Activated CD4-positive, alpha-beta T cell treated with anti-CD3 and anti-CD28 coated beads, Interleukin-2, amount 10 ng/mL, durations not matched to agents 7 days and 5 days (primary cell): Measurements from ENCODE around the gene COMMD3. TPM values are rescaled to one million over a fixed set of nuclear protein-coding genes. Genes with fewer than 3 reads are reported as not detected.
A peak's percentile ranks its signal among the peaks of the same experiment; 100 is the strongest.
"Not testable (repeated sequence)": the region's sequence is repeated elsewhere in the genome, so short reads cannot be mapped to it uniquely, and the experiment has no call there.

Experiments used
- CTCF ChIA-PET: fragments of 350-600 bp; sonication (Branson Sonifier 250); formaldehyde crosslinking; loops from one replicate; lab custom pipeline; 2021; ENCODE audit warnings: antibody characterized with exemption; lab: Charles Lee
- POLR2A ChIA-PET: fragments of 350-600 bp; sonication (Branson Sonifier 250); formaldehyde crosslinking; loops from one replicate; lab custom pipeline; 2021; ENCODE audit warnings: antibody characterized with exemption; lab: Charles Lee
- DNase-seq: peaks from one replicate; pipeline ENCODE4 v3.0.0-alpha.2; 2020
- H3K27ac Mint-ChIP-seq: one replicate; pipeline ENCODE4 v1.8.0; 2021; ENCODE audit warnings: mild to moderate bottlenecking, moderate library complexity, mixed read lengths
- H3K27me3 Mint-ChIP-seq: one replicate; pipeline ENCODE4 v1.8.0; 2021; ENCODE audit warnings: mixed read lengths
- H3K36me3 Mint-ChIP-seq: one replicate; pipeline ENCODE4 v1.8.0; 2021; ENCODE audit warnings: low read depth, mixed read lengths
- H3K4me1 Mint-ChIP-seq: one replicate; pipeline ENCODE4 v1.8.0; 2021; ENCODE audit warnings: mixed read lengths
- H3K4me3 Mint-ChIP-seq: one replicate; pipeline ENCODE4 v1.8.0; 2021; ENCODE audit warnings: mild to moderate bottlenecking, moderate library complexity, mixed read lengths
- H3K9me3 Mint-ChIP-seq: one replicate; pipeline ENCODE4 v1.8.0; 2021; ENCODE audit warnings: mixed read lengths
- total RNA-seq, 2 experiments: library from RNA; stranded (reverse); gene quantifications; one replicate each; pipeline ENCODE4 v1.2.3, GENCODE V29; 2021

Gene COMMD3
- total RNA-seq, 2 experiments from 2014 or later: 58.9 to 68.8 TPM

DNA sequence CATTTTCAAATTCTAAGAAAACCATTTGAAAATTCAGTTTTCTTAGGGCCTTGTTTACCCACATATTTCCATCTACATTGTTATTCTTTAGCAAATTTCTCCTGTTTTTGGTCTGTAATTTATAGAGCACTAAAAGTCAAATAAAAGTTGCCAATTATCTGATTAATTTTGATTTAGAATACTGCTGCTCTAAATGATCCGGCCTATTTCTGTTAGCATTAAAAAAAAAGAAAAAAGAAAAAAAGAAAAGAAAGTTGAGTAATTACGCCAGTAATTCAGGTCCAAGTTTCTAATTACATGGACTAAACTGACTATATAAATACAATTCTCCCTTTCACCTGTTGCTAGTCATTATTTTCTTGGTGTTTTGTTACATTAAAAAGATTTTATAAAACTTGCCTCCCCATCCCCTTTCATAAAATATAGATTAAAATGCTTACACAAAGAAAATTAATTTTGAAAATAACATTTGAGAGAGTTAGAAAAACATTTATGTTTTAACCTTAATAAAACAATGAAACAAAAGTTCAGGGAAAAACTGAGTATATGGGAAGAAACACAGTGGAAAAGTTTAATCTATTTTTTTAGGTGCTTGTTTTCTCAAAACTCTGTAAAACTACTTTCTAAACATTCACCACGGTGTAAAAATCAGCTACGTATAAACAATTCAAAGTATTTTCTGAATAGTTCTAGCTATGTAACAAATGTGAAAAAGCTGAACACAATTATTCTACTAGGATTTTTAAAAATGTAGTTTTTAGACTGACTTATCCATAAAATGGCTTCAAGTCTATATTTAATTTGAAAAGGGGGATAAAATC lies 6.8 kb upstream of the COMMD3 start:
- no peak overlapping the region for H3K27ac Mint-ChIP-seq
- no peaks in the 10 kb centered on the region for H3K9me3 Mint-ChIP-seq
- H3K27me3 Mint-ChIP-seq: no peaks in the 10 kb centered on the region
- no peaks in the 10 kb centered on the region for H3K36me3 Mint-ChIP-seq
- no peak for DNase-seq
- peaks cover 7% of the 10 kb centered on the region for H3K4me1 Mint-ChIP-seq
- CTCF ChIA-PET: no interaction called here
- POLR2A ChIA-PET: no interaction called here
- no peak overlapping the region for H3K4me3 Mint-ChIP-seq

DNA sequence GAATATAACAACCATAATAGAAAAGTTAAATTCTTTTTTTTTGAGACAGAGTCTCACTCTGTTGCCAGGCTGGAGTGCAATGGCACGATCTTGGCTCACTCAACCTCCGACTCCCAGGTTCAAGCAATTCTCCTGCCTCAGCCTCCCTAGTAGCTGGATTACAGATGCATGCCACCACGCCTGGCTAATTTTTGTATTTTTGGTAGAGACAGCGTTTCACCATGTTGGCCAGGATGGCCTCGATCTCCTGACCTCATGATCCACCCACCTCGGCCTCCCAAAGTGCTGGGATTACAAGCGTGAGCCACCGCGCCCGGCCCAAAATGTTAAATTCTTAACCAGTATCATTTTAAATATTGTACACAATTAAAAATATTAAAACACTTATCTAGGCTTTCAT lies 6.2 kb upstream of the COMMD3 start:
- H3K36me3 Mint-ChIP-seq, H3K4me3 Mint-ChIP-seq, H3K27me3 Mint-ChIP-seq, CTCF ChIA-PET, POLR2A ChIA-PET, DNase-seq, H3K9me3 Mint-ChIP-seq: not testable (repeated sequence)
- Mint-ChIP-seq H3K4me1 (peaks cover 11% of the 10 kb centered on the region), H3K27ac (peak overlapping the region; percentile 36)

DNA sequence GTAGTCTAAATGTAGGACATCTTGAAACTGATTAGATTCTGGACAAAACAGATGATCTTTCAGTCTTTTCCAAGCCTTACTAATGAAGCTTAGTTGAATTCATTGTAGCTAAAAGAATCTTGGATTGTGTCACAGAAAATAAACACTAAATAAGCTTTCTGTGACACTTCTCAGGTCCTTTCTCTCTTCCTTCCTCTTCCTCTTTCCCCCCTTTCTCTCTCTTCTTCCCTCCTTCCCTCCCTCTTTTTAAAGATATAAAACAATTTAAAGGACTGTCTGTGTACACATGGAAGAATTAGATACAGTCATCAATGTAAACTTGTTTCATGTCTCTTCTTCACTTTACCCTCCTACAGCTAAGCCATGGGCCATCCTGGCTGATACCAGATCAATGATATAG lies 5.3 kb upstream of the COMMD3 start:
- H3K36me3 Mint-ChIP-seq: no peaks in the 10 kb centered on the region
- H3K9me3 Mint-ChIP-seq: no peaks in the 10 kb centered on the region
- H3K4me1 Mint-ChIP-seq: peaks cover 18% of the 10 kb centered on the region
- no peak overlapping the region for H3K27ac Mint-ChIP-seq
- CTCF ChIA-PET: no interaction called here
- DNase-seq: no peak
- H3K27me3 Mint-ChIP-seq: peaks cover 3% of the 10 kb centered on the region
- POLR2A ChIA-PET: no interaction called here
- H3K4me3 Mint-ChIP-seq: no peak overlapping the region

DNA sequence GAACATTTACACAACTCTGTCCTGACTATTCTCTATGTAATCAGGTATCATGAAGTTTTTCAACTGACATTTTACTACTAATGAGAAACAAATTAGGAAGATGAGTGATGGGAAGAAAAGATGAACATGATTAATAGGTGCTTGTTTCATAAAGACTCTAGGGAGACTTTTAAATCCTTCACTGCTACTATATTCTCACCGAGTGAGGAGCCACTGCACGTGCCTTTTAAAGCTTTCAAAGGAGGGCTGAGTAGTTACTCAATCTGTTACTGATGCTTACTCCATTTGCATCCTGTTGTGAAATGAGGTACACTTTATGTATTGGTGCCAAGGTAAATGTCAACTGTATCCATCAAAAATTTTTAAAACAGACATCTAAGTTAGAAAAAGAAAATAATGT lies 1.3 kb upstream of the COMMD3 start:
- Mint-ChIP-seq H3K4me3 (peak overlapping the region; percentile 93), H3K9me3 (no peaks in the 10 kb centered on the region), H3K27ac (peak overlapping the region; percentile 98), H3K27me3 (peaks cover 6% of the 10 kb centered on the region), H3K36me3 (peaks cover 8% of the 10 kb centered on the region), H3K4me1 (peaks cover 39% of the 10 kb centered on the region)
- ChIA-PET POLR2A (no interaction called here), CTCF (no interaction called here)
- DNase-seq: no peak

DNA sequence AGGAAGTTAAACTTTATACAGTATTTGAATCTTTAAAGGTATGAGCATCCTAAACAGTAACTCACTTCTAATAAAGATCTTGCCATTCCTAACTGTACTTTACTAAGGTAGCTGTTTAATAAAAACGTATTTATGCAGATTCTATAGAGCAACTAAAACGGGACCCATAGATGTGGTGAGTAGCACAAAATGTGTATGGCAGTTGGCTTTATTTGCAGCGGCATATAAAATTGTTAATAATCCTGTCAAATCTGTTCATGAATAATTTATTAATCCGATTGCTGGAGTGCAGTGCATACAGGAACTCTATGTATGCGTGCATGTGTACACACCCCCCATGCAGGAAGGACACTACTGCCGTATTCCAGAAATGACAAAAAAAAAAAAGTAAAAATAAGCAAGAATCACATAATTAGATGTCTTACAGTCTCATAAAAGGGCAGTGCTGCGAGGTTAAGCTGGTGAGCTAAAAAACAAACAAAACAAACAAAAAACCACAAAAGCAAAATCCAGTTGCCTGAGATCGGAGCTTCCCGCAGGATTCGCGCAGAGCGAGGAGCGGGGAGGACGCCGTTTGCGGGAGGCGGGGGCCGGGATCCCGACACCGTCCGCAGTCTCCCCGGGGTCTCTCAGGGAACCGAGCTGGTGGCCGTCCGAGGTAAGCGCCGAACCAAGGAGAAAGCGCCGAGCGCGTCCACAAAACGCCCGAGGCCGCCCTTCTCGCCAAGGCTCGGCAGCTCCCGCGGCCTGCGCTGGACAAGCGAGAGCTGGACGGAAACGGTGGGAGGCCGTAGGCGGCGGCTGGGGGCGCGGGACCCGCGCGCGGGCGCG lies 518 bp upstream of the COMMD3 start:
- peak overlapping the region; percentile 98 for H3K27ac Mint-ChIP-seq
- no peak for DNase-seq
- ChIA-PET CTCF (interaction anchor here (0.9 to 1.2 kb wide), 5 partner anchors 10 to 306 kb away, joined by 3 to 5 read pairs (median 3); no protein-coding TSS in a partner anchor), POLR2A (interaction anchor here (0.6 to 1.1 kb wide), 4 partner anchors 63 to 1129 kb away, joined by 3 to 6 read pairs (median 4); no protein-coding TSS in a partner anchor)
- peaks cover 10% of the 10 kb centered on the region for H3K27me3 Mint-ChIP-seq
- H3K9me3 Mint-ChIP-seq: no peaks in the 10 kb centered on the region
- H3K4me3 Mint-ChIP-seq: peak overlapping the region; percentile 93
- H3K4me1 Mint-ChIP-seq: peaks cover 43% of the 10 kb centered on the region
- H3K36me3 Mint-ChIP-seq: peaks cover 11% of the 10 kb centered on the region

DNA sequence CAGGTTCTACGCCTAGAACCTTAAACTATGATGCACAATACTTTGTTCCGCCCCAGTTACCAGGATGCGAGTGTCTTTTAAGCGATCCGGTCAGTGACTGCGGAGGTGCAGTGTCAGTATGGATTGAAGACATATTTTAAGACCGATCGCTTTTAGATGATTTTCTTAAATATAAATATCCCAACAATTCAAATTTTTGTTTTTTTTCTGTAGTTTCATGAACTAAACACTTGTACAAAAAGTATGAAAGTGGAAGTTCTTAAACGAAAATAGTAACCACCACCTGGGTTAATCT lies 835 bp downstream of the COMMD3 start:
- POLR2A ChIA-PET: no interaction called here
- Mint-ChIP-seq H3K36me3 (peaks cover 13% of the 10 kb centered on the region), H3K9me3 (no peaks in the 10 kb centered on the region), H3K27me3 (peaks cover 14% of the 10 kb centered on the region), H3K4me1 (peaks cover 43% of the 10 kb centered on the region), H3K27ac (peak overlapping the region; percentile 95), H3K4me3 (peak overlapping the region; percentile 87)
- CTCF ChIA-PET: interaction anchor here (1.1 kb wide), 1 partner anchor 307 kb away, joined by 5 read pairs; no protein-coding TSS in a partner anchor
- no peak for DNase-seq

DNA sequence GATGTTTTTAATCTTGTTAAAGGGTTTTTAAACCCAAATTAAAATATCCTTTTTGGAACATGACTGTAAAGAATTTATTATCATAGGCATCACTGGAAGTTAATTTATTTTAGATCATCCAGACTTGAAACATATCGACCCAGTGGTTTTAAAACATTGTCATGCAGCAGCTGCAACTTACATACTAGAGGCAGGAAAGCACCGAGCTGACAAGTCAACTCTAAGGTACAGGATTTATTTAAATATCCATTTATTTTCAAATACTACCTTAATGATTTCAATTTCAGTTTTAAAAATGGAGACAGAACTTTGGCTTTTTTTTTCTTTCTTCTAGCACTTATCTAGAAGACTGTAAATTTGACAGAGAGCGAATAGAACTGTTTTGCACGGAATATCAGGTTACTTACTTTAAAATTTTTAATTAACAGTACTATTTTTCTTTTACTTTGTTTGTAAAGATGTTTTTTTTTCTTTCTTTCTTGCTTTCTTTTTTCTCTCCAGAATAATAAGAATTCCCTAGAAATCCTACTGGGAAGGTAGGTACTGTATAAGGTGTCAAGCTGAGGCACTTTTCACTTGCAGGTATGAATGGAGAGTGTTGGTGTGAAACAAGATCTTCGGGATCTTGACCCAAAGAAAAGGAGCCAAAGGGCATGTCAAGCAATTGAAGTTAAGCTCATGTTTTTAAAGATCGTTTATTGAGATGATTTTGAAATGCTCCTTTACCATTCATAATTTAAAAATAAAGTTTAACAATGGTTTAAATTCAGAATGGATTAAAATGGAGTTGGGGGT lies 1.8 kb downstream of the COMMD3 start:
- Mint-ChIP-seq H3K27me3 (peaks cover 23% of the 10 kb centered on the region), H3K4me3 (peak overlapping the region; percentile 58), H3K4me1 (peaks cover 51% of the 10 kb centered on the region), H3K36me3 (peaks cover 20% of the 10 kb centered on the region), H3K27ac (peak overlapping the region; percentile 95), H3K9me3 (no peaks in the 10 kb centered on the region)
- CTCF ChIA-PET: interaction anchor here (0.7 to 1.2 kb wide), 2 partner anchors 22 to 86 kb away, joined by 3 read pairs; no protein-coding TSS in a partner anchor
- no peak for DNase-seq
- POLR2A ChIA-PET: interaction anchor here (0.7 kb wide), 1 partner anchor 1140 kb away, joined by 3 read pairs; no protein-coding TSS in a partner anchor

DNA sequence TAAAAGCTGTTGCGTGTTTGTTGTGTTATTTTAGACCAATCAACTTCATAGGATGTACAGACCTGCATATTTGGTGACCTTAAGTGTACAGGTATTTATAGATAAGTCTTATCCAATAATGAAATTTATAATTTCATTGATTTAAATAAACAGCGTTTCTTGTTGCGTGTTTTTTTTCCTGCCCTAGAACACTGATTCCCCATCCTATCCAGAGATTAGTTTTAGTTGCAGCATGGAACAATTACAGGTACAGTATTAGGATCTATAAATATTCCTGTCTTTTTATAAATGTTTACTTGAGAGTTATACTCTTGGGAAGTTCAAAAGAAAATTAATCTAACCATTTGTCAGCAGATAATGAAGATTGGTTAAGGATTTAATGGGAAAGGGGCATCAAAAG lies 2.6 kb downstream of the COMMD3 start:
- Mint-ChIP-seq H3K9me3 (no peaks in the 10 kb centered on the region), H3K36me3 (peaks cover 26% of the 10 kb centered on the region), H3K27ac (no peak overlapping the region), H3K27me3 (peaks cover 31% of the 10 kb centered on the region), H3K4me1 (peaks cover 59% of the 10 kb centered on the region), H3K4me3 (peak overlapping the region; percentile 7)
- DNase-seq: no peak
- ChIA-PET CTCF (interaction anchor here (1.8 kb wide), 1 partner anchor 118 kb away, joined by 5 read pairs; no protein-coding TSS in a partner anchor), POLR2A (no interaction called here)

DNA sequence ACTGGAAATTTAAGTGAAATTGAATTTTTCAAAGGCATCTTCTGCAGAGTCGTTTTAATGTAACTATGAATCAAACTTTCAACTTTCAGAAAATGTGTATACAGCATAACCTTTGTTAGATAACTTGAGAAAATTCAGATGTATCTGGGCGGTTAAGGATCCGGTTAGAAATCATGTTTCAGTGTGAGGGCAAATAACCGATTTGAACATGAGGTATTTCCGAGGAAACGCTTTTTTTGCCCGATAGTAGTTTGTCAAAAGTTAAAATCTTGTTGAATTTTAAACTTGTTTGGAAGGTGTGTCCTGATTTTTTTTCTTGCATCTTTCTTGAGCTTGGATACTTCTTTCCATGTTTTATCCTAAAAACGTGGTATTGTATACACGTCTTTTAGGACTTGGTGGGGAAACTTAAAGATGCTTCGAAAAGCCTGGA lies 3.4 kb downstream of the COMMD3 start:
- DNase-seq: no peak
- peaks cover 26% of the 10 kb centered on the region for H3K36me3 Mint-ChIP-seq
- H3K27ac Mint-ChIP-seq: peak overlapping the region; percentile 91
- POLR2A ChIA-PET: no interaction called here
- no peaks in the 10 kb centered on the region for H3K9me3 Mint-ChIP-seq
- CTCF ChIA-PET: interaction anchor here (0.9 to 1.8 kb wide), 3 partner anchors 19 to 117 kb away, joined by 3 to 5 read pairs (median 4); no protein-coding TSS in a partner anchor
- H3K27me3 Mint-ChIP-seq: peaks cover 39% of the 10 kb centered on the region
- peaks cover 64% of the 10 kb centered on the region for H3K4me1 Mint-ChIP-seq
- H3K4me3 Mint-ChIP-seq: peak overlapping the region; percentile 85

DNA sequence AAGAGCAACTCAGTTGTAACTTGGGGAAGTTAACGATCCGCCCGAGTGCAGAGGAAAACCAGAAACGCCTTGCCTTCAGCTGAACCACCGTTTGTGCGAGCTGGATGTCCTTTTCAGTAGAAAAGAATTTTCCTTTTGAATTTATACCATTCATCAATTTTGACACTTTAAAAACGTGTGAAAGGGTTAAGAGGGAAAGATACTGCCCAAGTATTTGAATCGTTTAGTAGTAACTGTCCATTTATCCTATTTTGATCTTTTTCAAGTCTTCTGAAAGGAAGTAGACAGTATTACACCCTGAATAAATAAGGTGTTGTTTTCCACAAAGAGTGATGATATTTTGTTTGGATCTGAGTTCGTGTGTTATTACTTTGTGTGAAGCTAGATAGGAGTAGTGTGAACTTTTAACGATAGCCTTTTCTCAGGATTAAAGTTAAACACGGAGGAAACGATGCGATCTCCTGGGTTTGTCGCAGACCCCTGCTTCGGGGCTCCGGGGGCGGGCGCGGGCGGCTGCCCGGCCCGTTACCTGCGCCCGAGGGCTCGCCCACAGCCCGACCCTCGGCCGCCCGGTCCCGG lies 3.9 kb downstream of the COMMD3 start:
- H3K36me3 Mint-ChIP-seq: peaks cover 26% of the 10 kb centered on the region
- POLR2A ChIA-PET: interaction anchor here (0.6 kb wide), 1 partner anchor 150 kb away, joined by 5 read pairs; no protein-coding TSS in a partner anchor
- H3K27ac Mint-ChIP-seq: peak overlapping the region; percentile 91
- H3K27me3 Mint-ChIP-seq: peaks cover 40% of the 10 kb centered on the region
- no peak for DNase-seq
- peak overlapping the region; percentile 85 for H3K4me3 Mint-ChIP-seq
- H3K4me1 Mint-ChIP-seq: peaks cover 65% of the 10 kb centered on the region
- CTCF ChIA-PET: interaction anchor here (0.9 to 1.8 kb wide), 3 partner anchors 18 to 117 kb away, joined by 3 to 5 read pairs (median 4); no protein-coding TSS in a partner anchor
- H3K9me3 Mint-ChIP-seq: no peaks in the 10 kb centered on the region

DNA sequence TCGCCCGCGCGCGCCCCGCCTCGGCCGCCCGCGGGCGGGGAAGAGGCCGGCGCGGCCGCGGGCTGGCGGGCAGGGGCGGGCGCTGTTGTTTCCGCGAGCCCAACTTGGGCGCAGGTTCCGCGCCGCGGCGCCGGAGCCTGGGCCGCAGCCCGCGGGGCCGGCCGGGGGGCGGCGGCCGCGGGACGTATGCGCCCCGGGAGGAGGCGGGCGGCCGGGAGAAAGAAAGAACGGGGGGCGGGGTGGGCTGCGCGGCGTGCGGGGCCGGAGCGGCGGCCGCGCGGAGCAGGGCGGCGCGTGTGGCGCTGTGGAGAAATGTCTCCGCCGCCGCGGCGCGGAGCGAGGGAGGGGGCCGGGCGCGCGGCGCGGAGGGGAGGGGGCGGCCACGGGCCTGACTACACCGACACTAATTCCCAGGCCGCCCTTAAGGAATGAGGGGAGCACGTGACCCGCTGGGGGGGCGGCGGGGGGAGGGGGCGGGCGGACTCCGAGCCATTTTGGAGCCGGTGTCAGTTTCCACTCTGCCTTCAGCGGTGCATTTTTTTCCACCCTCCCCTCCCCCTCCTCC lies 4.5 kb downstream of the COMMD3 start, which contains the start of gene BMI1:
Gene BMI1, plus strand, starts transcription at position 509 of the 565 bp plus-strand sequence. CDS start 5,351 bp downstream, outside the sequence.
- DNase-seq: peak; percentile 57
- peak within 1 kb of the TSS; percentile 85 for H3K4me3 Mint-ChIP-seq
- H3K27me3 Mint-ChIP-seq: peaks cover 41% of the 10 kb centered on the region
- H3K27ac Mint-ChIP-seq: peak within 1 kb of the TSS; percentile 92
- H3K36me3 Mint-ChIP-seq: peaks cover 26% of the 10 kb centered on the region
- peaks cover 60% of the 10 kb centered on the region for H3K4me1 Mint-ChIP-seq
- POLR2A ChIA-PET: interaction anchor here (0.6 kb wide), 1 partner anchor 151 kb away, joined by 5 read pairs; no protein-coding TSS in a partner anchor
- H3K9me3 Mint-ChIP-seq: no peaks in the 10 kb centered on the region
- CTCF ChIA-PET: interaction anchor here (1.8 kb wide), 1 partner anchor 116 kb away, joined by 5 read pairs; no protein-coding TSS in a partner anchor
